Measurements from ENCODE around the gene RPL36. TPM values are rescaled to one million over a fixed set of nuclear protein-coding genes. Genes with fewer than 3 reads are reported as not detected.
A peak's percentile ranks its signal among the peaks of the same experiment; 100 is the strongest.

The RPL36 gene
- polyA plus RNA-seq, 1 donor, result 1,331 TPM

- no CpG with 5 or more reads among the region's 26 CpGs for WGBS (ENCODE audit: insufficient coverage, low lambda C conversion rate)
- Histone ChIP-seq H3K36me3 (ENCODE audit: control insufficient read depth, insufficient read depth, low read length) (peaks cover 5% of the 10 kb centered on the region), H3K27me3 (ENCODE audit: control insufficient read depth, insufficient read depth, low read length) (no peaks in the 10 kb centered on the region), H3K4me1 (ENCODE audit: control insufficient read depth, insufficient read depth, low read length) (peaks cover 9% of the 10 kb centered on the region), H3K4me3 (ENCODE audit: low read length) (peak overlapping the region; percentile 96), H3K27ac (ENCODE audit: low read length) (peak overlapping the region; percentile 84), H3K9me3 (ENCODE audit: control insufficient read depth, low read depth, low read length) (no peaks in the 10 kb centered on the region)
- DNase-seq, result peak in 1 of 2 donors; percentile 18
Observed at GRCh38 chr19:5679289-5680083, 10.6 kb upstream of the RPL36 start.

GRCh38 chr19:5680084-5680436, 10.0 kb upstream of the RPL36 start:
- H3K4me1 ChIP-seq (ENCODE audit: control insufficient read depth, insufficient read depth, low read length), result peaks cover 9% of the 10 kb centered on the region
- H3K4me3 ChIP-seq (ENCODE audit: low read length), result peak overlapping the region; percentile 96
- WGBS (ENCODE audit: insufficient coverage, low lambda C conversion rate), result no CpG with 5 or more reads among the region's 23 CpGs
- H3K27ac ChIP-seq (ENCODE audit: low read length), result peak overlapping the region; percentile 84
- no peak for DNase-seq
- no peaks in the 10 kb centered on the region for H3K9me3 ChIP-seq (ENCODE audit: control insufficient read depth, low read depth, low read length)
- peaks cover 5% of the 10 kb centered on the region for H3K36me3 ChIP-seq (ENCODE audit: control insufficient read depth, insufficient read depth, low read length)
- no peaks in the 10 kb centered on the region for H3K27me3 ChIP-seq (ENCODE audit: control insufficient read depth, insufficient read depth, low read length)

GRCh38 chr19:5680437-5681368, 9.4 kb upstream of the RPL36 start, which contains the start of the genes HSD11B1L and MICOS13:
TSS of gene HSD11B1L (plus strand) at chr19:5681027. CDS start at chr19:5684833, 3,806 bp downstream.
TSS of gene MICOS13 (minus strand) at chr19:5680516. CDS start at chr19:5680486, 30 bp downstream.
- H3K36me3 ChIP-seq (ENCODE audit: control insufficient read depth, insufficient read depth, low read length), result peaks cover 5% of the 10 kb centered on the region
- no CpG with 5 or more reads among the region's 94 CpGs for WGBS (ENCODE audit: insufficient coverage, low lambda C conversion rate)
- peak within 1 kb of the TSS; percentile 84 for H3K27ac ChIP-seq (ENCODE audit: low read length)
- no peaks in the 10 kb centered on the region for H3K9me3 ChIP-seq (ENCODE audit: control insufficient read depth, low read depth, low read length)
- DNase-seq, result peak; percentile 99
- H3K27me3 ChIP-seq (ENCODE audit: control insufficient read depth, insufficient read depth, low read length), result no peaks in the 10 kb centered on the region
- peak within 1 kb of the TSS; percentile 96 for H3K4me3 ChIP-seq (ENCODE audit: low read length)
- peaks cover 9% of the 10 kb centered on the region for H3K4me1 ChIP-seq (ENCODE audit: control insufficient read depth, insufficient read depth, low read length)

- no peak overlapping the region for H3K27ac ChIP-seq (ENCODE audit: low read length)
- 77% methylated on average over 6 of the region's 17 CpGs for WGBS (ENCODE audit: insufficient coverage, low lambda C conversion rate)
- peaks cover 14% of the 10 kb centered on the region for H3K4me1 ChIP-seq (ENCODE audit: control insufficient read depth, insufficient read depth, low read length)
- peaks cover 5% of the 10 kb centered on the region for H3K36me3 ChIP-seq (ENCODE audit: control insufficient read depth, insufficient read depth, low read length)
- no peaks in the 10 kb centered on the region for H3K27me3 ChIP-seq (ENCODE audit: control insufficient read depth, insufficient read depth, low read length)
- no peak for DNase-seq
- H3K4me3 ChIP-seq (ENCODE audit: low read length), result peak overlapping the region; percentile 96
- H3K9me3 ChIP-seq (ENCODE audit: control insufficient read depth, low read depth, low read length), result no peaks in the 10 kb centered on the region
Observed at GRCh38 chr19:5681391-5682106, 8.5 kb upstream of the RPL36 start.

- DNase-seq, result no peak
- peaks cover 5% of the 10 kb centered on the region for H3K36me3 ChIP-seq (ENCODE audit: control insufficient read depth, insufficient read depth, low read length)
- peaks cover 14% of the 10 kb centered on the region for H3K4me1 ChIP-seq (ENCODE audit: control insufficient read depth, insufficient read depth, low read length)
- H3K27me3 ChIP-seq (ENCODE audit: control insufficient read depth, insufficient read depth, low read length), result no peaks in the 10 kb centered on the region
- WGBS (ENCODE audit: insufficient coverage, low lambda C conversion rate), result 100% methylated on average over 2 of the region's 3 CpGs
- no peak overlapping the region for H3K27ac ChIP-seq (ENCODE audit: low read length)
- no peak overlapping the region for H3K4me3 ChIP-seq (ENCODE audit: low read length)
- peaks cover under 1% of the 10 kb centered on the region for H3K9me3 ChIP-seq (ENCODE audit: control insufficient read depth, low read depth, low read length)
Observed at GRCh38 chr19:5682107-5682482, 8.0 kb upstream of the RPL36 start.

GRCh38 chr19:5683177-5683886, 6.8 kb upstream of the RPL36 start:
- no peak overlapping the region for H3K4me3 ChIP-seq (ENCODE audit: low read length)
- DNase-seq, result no peak
- 100% methylated on average over 1 of the region's 10 CpGs for whole genome bisulfite sequencing (ENCODE audit: insufficient coverage, low lambda C conversion rate)

GRCh38 chr19:5684694-5685430, 5.2 kb upstream of the RPL36 start:
- DNase-seq, result no peak
- no peaks in the 10 kb centered on the region for H3K27me3 ChIP-seq (ENCODE audit: control insufficient read depth, insufficient read depth, low read length)
- no peak overlapping the region for H3K27ac ChIP-seq (ENCODE audit: low read length)
- peaks cover 11% of the 10 kb centered on the region for H3K4me1 ChIP-seq (ENCODE audit: control insufficient read depth, insufficient read depth, low read length)
- peaks cover 9% of the 10 kb centered on the region for H3K9me3 ChIP-seq (ENCODE audit: control insufficient read depth, low read depth, low read length)
- H3K36me3 ChIP-seq (ENCODE audit: control insufficient read depth, insufficient read depth, low read length), result no peaks in the 10 kb centered on the region
- no CpG with 5 or more reads among the region's 22 CpGs for WGBS (ENCODE audit: insufficient coverage, low lambda C conversion rate)
- H3K4me3 ChIP-seq (ENCODE audit: low read length), result no peak overlapping the region

More at GRCh38 chr19:5683177-5683886, 6.8 kb upstream of the RPL36 start:
- H3K27ac ChIP-seq (ENCODE audit: low read length), result no peak overlapping the region
- H3K9me3 ChIP-seq (ENCODE audit: control insufficient read depth, low read depth, low read length), result peaks cover 9% of the 10 kb centered on the region
- H3K36me3 ChIP-seq (ENCODE audit: control insufficient read depth, insufficient read depth, low read length), result peaks cover 1% of the 10 kb centered on the region
- H3K27me3 ChIP-seq (ENCODE audit: control insufficient read depth, insufficient read depth, low read length), result no peaks in the 10 kb centered on the region
- peaks cover 17% of the 10 kb centered on the region for H3K4me1 ChIP-seq (ENCODE audit: control insufficient read depth, insufficient read depth, low read length)

GRCh38 chr19:5686326-5686646, 3.8 kb upstream of the RPL36 start:
- no peak for DNase-seq
- no peaks in the 10 kb centered on the region for H3K27me3 ChIP-seq (ENCODE audit: control insufficient read depth, insufficient read depth, low read length)
- H3K4me3 ChIP-seq (ENCODE audit: low read length), result peak overlapping the region; percentile 35
- peaks cover 8% of the 10 kb centered on the region for H3K4me1 ChIP-seq (ENCODE audit: control insufficient read depth, insufficient read depth, low read length)
- peaks cover 9% of the 10 kb centered on the region for H3K9me3 ChIP-seq (ENCODE audit: control insufficient read depth, low read depth, low read length)
- H3K27ac ChIP-seq (ENCODE audit: low read length), result peak overlapping the region; percentile 77
- WGBS (ENCODE audit: insufficient coverage, low lambda C conversion rate), result no CpG with 5 or more reads among the region's 16 CpGs
- H3K36me3 ChIP-seq (ENCODE audit: control insufficient read depth, insufficient read depth, low read length), result no peaks in the 10 kb centered on the region

GRCh38 chr19:5686647-5687359, 3.3 kb upstream of the RPL36 start:
- H3K36me3 ChIP-seq (ENCODE audit: control insufficient read depth, insufficient read depth, low read length), result peaks cover 4% of the 10 kb centered on the region
- peak; percentile 94 to 95 for DNase-seq
- peak overlapping the region; percentile 35 for H3K4me3 ChIP-seq (ENCODE audit: low read length)
- no CpG with 5 or more reads among the region's 59 CpGs for WGBS (ENCODE audit: insufficient coverage, low lambda C conversion rate)
- H3K4me1 ChIP-seq (ENCODE audit: control insufficient read depth, insufficient read depth, low read length), result peaks cover 8% of the 10 kb centered on the region
- no peaks in the 10 kb centered on the region for H3K27me3 ChIP-seq (ENCODE audit: control insufficient read depth, insufficient read depth, low read length)
- H3K27ac ChIP-seq (ENCODE audit: low read length), result peak overlapping the region; percentile 77
- peaks cover 9% of the 10 kb centered on the region for H3K9me3 ChIP-seq (ENCODE audit: control insufficient read depth, low read depth, low read length)

All from large intestine (tissue), 3 donors.